H1 (cell line): ENCODE measurements around the gene GADD45B. TPM values are rescaled to one million over a fixed set of nuclear protein-coding genes. Genes with fewer than 3 reads are reported as not detected.

Source experiments
- CTCF ChIA-PET: fragments of 300-600 bp; sonication (Branson Sonifier 250); formaldehyde crosslinking; loops from one replicate; lab custom pipeline; 2021; ENCODE audit not compliant: partially characterized antibody; lab: Charles Lee
- POLR2A ChIA-PET: fragments of 300-600 bp; sonication (Branson Sonifier 250); formaldehyde crosslinking; loops from one replicate; lab custom pipeline; 2021; ENCODE audit warnings: inconsistent platforms; ENCODE audit not compliant: partially characterized antibody; lab: Charles Lee
- DNase-seq, 2 experiments: peaks; one replicate each; pipeline versions ENCODE4 v3.0.0 to v3.0.0-alpha.2; 2010 to 2022; ENCODE audit warnings: low spot score in 2 of 2, low read depth in 1 of 2, mixed read lengths in 1 of 2
- FAIRE-seq: peaks from 2 replicates; lab custom pipeline; 2011; peaks lifted over from hg19 to GRCh38; lab: Jason Lieb, UNC
- H2AFZ ChIP-seq: 2 replicates; pipeline ENCODE4 v1.8.1; 2012; ENCODE audit warnings: low read length, inconsistent platforms
- H2AK5ac ChIP-seq: 2 replicates; pipeline ENCODE4 v1.6.1; 2013; ENCODE audit warnings: low read depth, low read length
- H2BK120ac ChIP-seq: replicated peaks from 2 replicates; pipeline ENCODE3; 2013; ENCODE audit warnings: low read depth, low read length, inconsistent platforms
- H2BK12ac ChIP-seq: 2 replicates; pipeline ENCODE4 v1.6.1; 2013; ENCODE audit warnings: low read depth, low read length
- H2BK15ac ChIP-seq: 2 replicates; pipeline ENCODE4 v1.6.1; 2013; ENCODE audit warnings: low read length
- H2BK20ac ChIP-seq: 2 replicates; pipeline ENCODE4 v1.6.1; 2013; ENCODE audit warnings: low read length
- H2BK5ac ChIP-seq: 2 replicates; pipeline ENCODE4 v1.6.1; 2013; ENCODE audit warnings: low read depth, low read length
- H3K14ac ChIP-seq: 2 replicates; pipeline ENCODE4 v1.6.1; 2013; ENCODE audit warnings: inconsistent platforms; ENCODE audit not compliant: insufficient read length
- H3K18ac ChIP-seq: 2 replicates; pipeline ENCODE4 v1.6.1; 2013; ENCODE audit warnings: low read length; ENCODE audit errors: extremely low read depth
- H3K23ac ChIP-seq: 2 replicates; pipeline ENCODE4 v1.6.1; 2013; ENCODE audit warnings: inconsistent platforms; ENCODE audit not compliant: insufficient read length
- H3K23me2 ChIP-seq: 2 replicates; pipeline ENCODE4 v1.6.1; 2013; ENCODE audit warnings: low read depth, low read length
- H3K27ac ChIP-seq: 2 replicates; pipeline ENCODE4 v1.6.1; 2011; ENCODE audit warnings: low read depth, low read length, inconsistent platforms
- H3K27me3 ChIP-seq, 4 experiments: replicated peaks in 1 of 4; 1 replicate in 1 of 4; 2 replicates in 3 of 4; pipeline versions ENCODE4 v1.6.1 to v1.8.1; 2011 to 2013; ENCODE audit warnings: low read length in 3 of 4, mild to moderate bottlenecking in 3 of 4, inconsistent platforms in 2 of 4, mixed read lengths in 2 of 4, moderate library complexity in 1 of 4; ENCODE audit not compliant: control insufficient read depth in 3 of 4, insufficient read depth in 3 of 4; ENCODE audit errors: extremely low read depth in 1 of 4
- H3K36me3 ChIP-seq, 4 experiments: 2 replicates each; pipeline versions ENCODE4 v1.6.1 to v1.8.1; 2011 to 2013; ENCODE audit warnings: mild to moderate bottlenecking in 4 of 4, low read length in 3 of 4, moderate library complexity in 2 of 4, control low read depth in 1 of 4, inconsistent platforms in 1 of 4; ENCODE audit not compliant: insufficient read depth in 4 of 4, control insufficient read depth in 2 of 4
- H3K4ac ChIP-seq: replicated peaks from 2 replicates; pipeline ENCODE3; 2013; ENCODE audit warnings: low read length, low read depth, mixed read lengths, inconsistent platforms; ENCODE audit not compliant: insufficient read length
- H3K4me1 ChIP-seq, 4 experiments: replicated peaks in 1 of 4; 1 replicate in 1 of 4; 2 replicates in 3 of 4; pipeline versions ENCODE4 v1.6.1 to v1.8.1; 2011 to 2013; ENCODE audit warnings: low read length in 3 of 4, inconsistent platforms in 2 of 4, mixed read lengths in 1 of 4; ENCODE audit not compliant: insufficient read depth in 4 of 4, control insufficient read depth in 3 of 4
- H3K4me2 ChIP-seq, 2 experiments: 2 replicates each; pipeline versions ENCODE4 v1.6.1 to v1.8.1; 2011 to 2013; ENCODE audit warnings: low read depth in 2 of 2, low read length in 2 of 2, control low read depth in 1 of 2, inconsistent platforms in 1 of 2, mild to moderate bottlenecking in 1 of 2; ENCODE audit not compliant: insufficient read depth in 1 of 2
- H3K4me3 ChIP-seq, 4 experiments: fragments of 200-600, 300-600 bp in 1 of 4; sonication (generic), shearing (Covaris generic), sonication (Bioruptor Twin) in 1 of 4; 2 replicates each; pipeline versions ENCODE4 v1.5.1 to v1.8.1; 2011 to 2016; ENCODE audit warnings: low read length in 4 of 4, low read depth in 3 of 4, control low read depth in 2 of 4, inconsistent platforms in 2 of 4, mild to moderate bottlenecking in 2 of 4, mixed read lengths in 1 of 4, moderate library complexity in 1 of 4; ENCODE audit not compliant: insufficient read depth in 2 of 4; ENCODE audit errors: extremely low read depth in 1 of 4
- H3K56ac ChIP-seq: replicated peaks from 2 replicates; pipeline ENCODE3; 2013; ENCODE audit warnings: low read depth, mild to moderate bottlenecking, mixed read lengths, low read length, inconsistent platforms; ENCODE audit not compliant: insufficient read length
- H3K79me1 ChIP-seq: 2 replicates; pipeline ENCODE4 v1.6.1; 2013; ENCODE audit warnings: low read depth, low read length, control low read depth
- H3K79me2 ChIP-seq, 2 experiments: 2 replicates each; pipeline versions ENCODE4 v1.6.1 to v1.8.1; 2012 to 2013; ENCODE audit warnings: low read length in 2 of 2, mild to moderate bottlenecking in 2 of 2, inconsistent platforms in 1 of 2; ENCODE audit not compliant: insufficient read depth in 2 of 2, control insufficient read depth in 1 of 2
- H3K9ac ChIP-seq, 4 experiments: replicated peaks in 1 of 4; 1 replicate in 1 of 4; 2 replicates in 3 of 4; pipeline versions ENCODE4 v1.6.1 to v1.8.1; 2011 to 2013; ENCODE audit warnings: low read depth in 3 of 4, low read length in 3 of 4, control low read depth in 2 of 4, mild to moderate bottlenecking in 2 of 4, moderate library complexity in 2 of 4, inconsistent platforms in 1 of 4; ENCODE audit errors: extremely low read depth in 1 of 4
- H3K9me3 ChIP-seq, 2 experiments: 2 replicates each; pipeline versions ENCODE4 v1.6.1 to v1.8.1; 2012 to 2013; ENCODE audit warnings: mild to moderate bottlenecking in 2 of 2, moderate library complexity in 2 of 2, control low read depth in 1 of 2, inconsistent platforms in 1 of 2, low read depth in 1 of 2, low read length in 1 of 2, mixed read lengths in 1 of 2; ENCODE audit not compliant: insufficient read depth in 2 of 2
- H4K20me1 ChIP-seq, 2 experiments: replicated peaks in 1 of 2; 2 replicates each; pipeline versions ENCODE3 to v1.8.1; 2011 to 2013; ENCODE audit warnings: inconsistent platforms in 2 of 2, low read length in 2 of 2, mild to moderate bottlenecking in 1 of 2; ENCODE audit not compliant: insufficient read depth in 2 of 2, control insufficient read depth in 1 of 2
- H4K5ac ChIP-seq: 2 replicates; pipeline ENCODE4 v1.6.1; 2013; ENCODE audit warnings: low read length, low read depth, mixed read lengths, inconsistent platforms; ENCODE audit not compliant: insufficient read length
- H4K8ac ChIP-seq: 2 replicates; pipeline ENCODE4 v1.8.0; 2013; ENCODE audit warnings: mild to moderate bottlenecking, moderate library complexity, low read length, inconsistent platforms; ENCODE audit not compliant: insufficient read depth; ENCODE audit errors: extremely low read depth
- H4K91ac ChIP-seq: replicated peaks from 2 replicates; pipeline ENCODE3; 2013; ENCODE audit warnings: low read length, mixed read lengths, inconsistent platforms; ENCODE audit not compliant: insufficient read length
- ASH2L ChIP-seq: fragments of 200-600, 300-600 bp; sonication (generic); IDR thresholded peaks from one replicate; pipeline ENCODE4 v1.7.1; 2017; ENCODE audit warnings: low read length
- CEBPB ChIP-seq: IDR thresholded peaks from 2 replicates; pipeline ENCODE4 v1.6.1; 2012; ENCODE audit warnings: low read depth, low read length
- E2F6 ChIP-seq: IDR thresholded peaks from 2 replicates; pipeline ENCODE4 v1.6.1; 2012; ENCODE audit warnings: inconsistent platforms
- KDM4A ChIP-seq: IDR thresholded peaks from one replicate; pipeline ENCODE4 v1.7.1; 2012; ENCODE audit warnings: low read depth, mild to moderate bottlenecking, moderate library complexity, low read length, inconsistent platforms; ENCODE audit not compliant: severe bottlenecking
- MAX ChIP-seq: IDR thresholded peaks from 2 replicates; pipeline ENCODE4 v1.6.1; 2012; ENCODE audit warnings: inconsistent platforms
- RXRA ChIP-seq: IDR thresholded peaks from 2 replicates; pipeline ENCODE4 v1.6.1; 2011; ENCODE audit warnings: low read depth, mild to moderate bottlenecking, low read length, moderate library complexity; ENCODE audit not compliant: insufficient read depth
- SUZ12 ChIP-seq: fragments of 200-600 bp; sonication (generic); IDR thresholded peaks from 2 replicates; pipeline ENCODE4 v1.6.1; 2012; ENCODE audit warnings: mild to moderate bottlenecking, inconsistent platforms, low read length, moderate library complexity, mixed read lengths
- TAF1 ChIP-seq: IDR thresholded peaks from 2 replicates; pipeline ENCODE4 v1.6.1; 2011; ENCODE audit warnings: mild to moderate bottlenecking, low read depth, low read length
- TBP ChIP-seq: IDR thresholded peaks from 2 replicates; pipeline ENCODE4 v1.6.1; 2011; ENCODE audit warnings: low read depth, low read length, improper control_type of control experiment
- WGBS, 2 experiments: shearing (Covaris generic) in 1 of 2; methylation state at CpG; one replicate each; pipeline versions ENCODE4 v1.1.6 to v1.1.7; 2013 to 2015; ENCODE audit warnings: low lambda C conversion rate in 2 of 2, mixed read lengths in 2 of 2, inconsistent platforms in 1 of 2, low coverage in 1 of 2, missing lambda C conversion rate in 1 of 2; ENCODE audit not compliant: insufficient replicate concordance in 2 of 2, insufficient coverage in 1 of 2, insufficient read length in 1 of 2; ENCODE audit errors: extremely low coverage in 1 of 2, missing lambda C conversion rate in 1 of 2; 5-methylcytosine and 5-hydroxymethylcytosine counted together
- polyA plus RNA-seq, 7 experiments: library from polyadenylated mRNA; depleted of rRNA in 3 of 7; stranded (reverse) in 5 of 7; unstranded in 2 of 7; fragments of >200 nt in 5 of 7; fragments of 200-250 nt in 2 of 7; gene quantifications; 1 replicate in 5 of 7; 2 replicates in 1 of 7; 4 replicates in 1 of 7; pipeline versions ENCODE4 v1.2.1 to v1.2.3, GENCODE V29; 2011 to 2013; ENCODE audit warnings: missing spikeins in 2 of 7, mixed read lengths in 2 of 7
- total RNA-seq: library from RNA; stranded (reverse); fragmentation: NEBNext Ultra II Directional; extraction: Animal tissue kit (Norgen Biotek cat#: 25700); gene quantifications from 2 replicates; pipeline ENCODE4 v1.2.1, GENCODE V29; 2021

Gene GADD45B
- total and polyA plus RNA-seq, 2 of the 8 experiments (the other 6 are each of a cell fraction or from before 2014, with no cell fraction given), result 7.4 to 11.4 TPM

- Histone ChIP-seq H3K36me3 (no peaks in the 10 kb centered on the region), H3K56ac (no peak overlapping the region), H3K4me3 (no peak overlapping the region), H2BK12ac (no peak overlapping the region), H3K79me2 (no peaks in the 10 kb centered on the region), H3K4me2 (no peak overlapping the region), H3K18ac (no peak overlapping the region), H4K8ac (peak overlapping the region; percentile 35; the same call in 1 of the 2 replicates), H2AFZ (no peak overlapping the region), H3K4ac (no peak overlapping the region), H3K4me1 (peaks cover 0 to 9% (median 6%) of the 10 kb centered on the region in 4 experiments; a peak in 5 of 7 replicates), H4K20me1 (no peaks in the 10 kb centered on the region)
- ChIA-PET CTCF (interaction anchor here (0.7 to 1.7 kb wide), 4 partner anchors 11 to 136 kb away, joined by 3 to 4 read pairs (median 4); no protein-coding TSS in a partner anchor), POLR2A (interaction anchor here (1.6 to 2.9 kb wide), 3 partner anchors 13 to 36 kb away, joined by 3 to 20 read pairs (median 6); partner anchors contain the start of gene GADD45B)
- FAIRE-seq (no peak), DNase-seq (no peak)
- TF ChIP-seq ASH2L, result no peak
- no peak for TF ChIP-seq E2F6
- no peak for TF ChIP-seq KDM4A
- no peak for TF ChIP-seq TAF1
- TF ChIP-seq CEBPB, result no peak
- TF ChIP-seq RXRA, result no peak
- no peak for TF ChIP-seq MAX
- no peak for TF ChIP-seq SUZ12
- no peak for TF ChIP-seq TBP
- TF ChIP-seq, all 59 proteins: peak for 0
- Histone ChIP-seq H2BK15ac (no peak overlapping the region), H3K9me3 (no peaks in the 10 kb centered on the region), H3K79me1 (no peaks in the 10 kb centered on the region), H3K14ac (no peak overlapping the region), H4K91ac (no peak overlapping the region), H2BK120ac (no peak overlapping the region), H3K9ac (no peak overlapping the region), H3K27me3 (no peaks in the 10 kb centered on the region), H3K23me2 (no peaks in the 10 kb centered on the region), H2BK20ac (no peak overlapping the region; the same call in 1 of the 2 replicates), H3K23ac (no peak overlapping the region), H4K5ac (no peak overlapping the region), H2AK5ac (no peak overlapping the region), H2BK5ac (no peak overlapping the region), H3K27ac (no peak overlapping the region)
- 84% methylated on average over 37 of the region's 41 CpGs; no CpG with 5 or more reads in 1 of the 2 experiments for WGBS, 2 experiments
Measured at GRCh38 chr19:2512523-2513431, 36.9 kb downstream of the GADD45B start.
